Measurements from ENCODE around the gene EFCAB13. TPM values are rescaled to one million over a fixed set of nuclear protein-coding genes. Genes with fewer than 3 reads are reported as not detected.

Gene EFCAB13
- total RNA-seq, 1 experiment from 2014 or later, result 1.6 TPM

DNA sequence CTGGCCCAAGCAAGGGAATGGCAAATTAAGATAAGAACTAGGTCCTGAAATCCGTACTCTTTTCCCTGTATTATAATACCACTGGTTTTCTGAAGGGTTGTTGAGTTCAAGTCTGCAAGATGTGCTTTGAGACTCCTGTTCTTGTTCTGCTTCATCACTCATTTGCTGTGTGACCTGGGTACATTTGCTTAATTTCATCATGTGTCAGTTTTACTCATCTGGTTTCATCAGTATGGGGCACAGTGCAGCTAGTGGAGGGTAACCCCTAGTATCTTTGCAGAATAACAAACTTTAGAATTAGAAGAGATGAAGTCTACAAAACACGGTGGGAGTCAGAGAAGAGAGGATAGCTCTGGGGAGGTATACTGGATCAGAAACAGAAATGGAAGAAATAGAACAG, 21.9 kb upstream of the EFCAB13 start:
- H3K4me1 ChIP-seq (ENCODE audit: insufficient read depth, low read length), result no peaks in the 10 kb centered on the region
- no peak for DNase-seq
- no peak overlapping the region for H3K56ac ChIP-seq (ENCODE audit: insufficient read length, low read depth, low read length)
- no peaks in the 10 kb centered on the region for H4K20me1 ChIP-seq (ENCODE audit: control insufficient read depth, insufficient read depth, insufficient read length)
- no peak overlapping the region for H4K5ac ChIP-seq (ENCODE audit: insufficient read length, low read depth, low read length)
- H2BK15ac ChIP-seq (ENCODE audit: low read depth, low read length), result no peak overlapping the region
- no peak overlapping the region for H3K9ac ChIP-seq (ENCODE audit: extremely low read depth, insufficient read length, low read length)
- Mint-ChIP-seq H3K27me3 (ENCODE audit: low read depth) (peaks cover 9% of the 10 kb centered on the region), H3K4me1 (peaks cover 2 to 6% of the 10 kb centered on the region in 2 experiments; a peak in 2 of 4 replicates), H3K4me3 (no peak overlapping the region), H3K27ac (no peak overlapping the region), H3K9me3 (no peaks in the 10 kb centered on the region), H3K36me3 (ENCODE audit: insufficient read depth in 1 of 3, low read depth in 3 of 3) (no peaks in the 10 kb centered on the region)
- no CpG with 5 or more reads among the region's 2 CpGs for WGBS (ENCODE audit: extremely low coverage, insufficient read length, low lambda C conversion rate)
- H2BK12ac ChIP-seq (ENCODE audit: insufficient read length, low read depth, low read length), result no peak overlapping the region
- H2BK20ac ChIP-seq (ENCODE audit: low read depth, low read length, poor library complexity, severe bottlenecking), result no peak overlapping the region
- H3K27me3 ChIP-seq (ENCODE audit: insufficient read depth, low read length), result no peaks in the 10 kb centered on the region
- H2AK5ac ChIP-seq (ENCODE audit: insufficient read length, low read length), result no peak overlapping the region
- H3K79me1 ChIP-seq (ENCODE audit: insufficient read depth, low read depth, low read length, poor library complexity, severe bottlenecking), result no peaks in the 10 kb centered on the region
- H3K4ac ChIP-seq (ENCODE audit: low read depth, low read length), result no peak overlapping the region
- no peak overlapping the region for H2BK120ac ChIP-seq (ENCODE audit: low read depth, low read length, poor library complexity, severe bottlenecking)
- H3K4me2 ChIP-seq (ENCODE audit: insufficient read depth, insufficient read length, low read length), result no peak overlapping the region
- TF ChIP-seq, protein P1, sequence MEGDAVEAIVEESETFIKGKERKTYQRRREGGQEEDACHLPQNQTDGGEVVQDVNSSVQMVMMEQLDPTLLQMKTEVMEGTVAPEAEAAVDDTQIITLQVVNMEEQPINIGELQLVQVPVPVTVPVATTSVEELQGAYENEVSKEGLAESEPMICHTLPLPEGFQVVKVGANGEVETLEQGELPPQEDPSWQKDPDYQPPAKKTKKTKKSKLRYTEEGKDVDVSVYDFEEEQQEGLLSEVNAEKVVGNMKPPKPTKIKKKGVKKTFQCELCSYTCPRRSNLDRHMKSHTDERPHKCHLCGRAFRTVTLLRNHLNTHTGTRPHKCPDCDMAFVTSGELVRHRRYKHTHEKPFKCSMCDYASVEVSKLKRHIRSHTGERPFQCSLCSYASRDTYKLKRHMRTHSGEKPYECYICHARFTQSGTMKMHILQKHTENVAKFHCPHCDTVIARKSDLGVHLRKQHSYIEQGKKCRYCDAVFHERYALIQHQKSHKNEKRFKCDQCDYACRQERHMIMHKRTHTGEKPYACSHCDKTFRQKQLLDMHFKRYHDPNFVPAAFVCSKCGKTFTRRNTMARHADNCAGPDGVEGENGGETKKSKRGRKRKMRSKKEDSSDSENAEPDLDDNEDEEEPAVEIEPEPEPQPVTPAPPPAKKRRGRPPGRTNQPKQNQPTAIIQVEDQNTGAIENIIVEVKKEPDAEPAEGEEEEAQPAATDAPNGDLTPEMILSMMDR (conservative IDR thresholded peaks at IDR 0.05), result no peak
- no peaks in the 10 kb centered on the region for H3K9me3 ChIP-seq (ENCODE audit: control insufficient read depth, low read depth, low read length)
- H3K79me2 ChIP-seq (ENCODE audit: insufficient read depth, low read length), result no peaks in the 10 kb centered on the region
- H3K18ac ChIP-seq (ENCODE audit: insufficient read length, low read depth, low read length), result no peak overlapping the region
- H3K23ac ChIP-seq (ENCODE audit: insufficient read length, low read depth, low read length), result no peak overlapping the region
- no peak overlapping the region for H2BK5ac ChIP-seq (ENCODE audit: insufficient read length, low read length)
- no peaks in the 10 kb centered on the region for H3K23me2 ChIP-seq (ENCODE audit: insufficient read length, low read depth, low read length, poor library complexity, severe bottlenecking)
- no peak overlapping the region for H3K27ac ChIP-seq (ENCODE audit: insufficient read length, low read depth, low read length)
- H2AFZ ChIP-seq (ENCODE audit: low read length), result no peak overlapping the region
- no peak overlapping the region for H4K8ac ChIP-seq (replicated peaks; ENCODE audit: insufficient read length, low read depth, low read length)
- H4K91ac ChIP-seq (ENCODE audit: insufficient read length, low read depth, low read length), result no peak overlapping the region
- H3K14ac ChIP-seq (ENCODE audit: insufficient read depth, low read length), result no peak overlapping the region
- H3T11ph ChIP-seq (ENCODE audit: low read length), result no peak overlapping the region

Measured in H9 (cell line).